ENCODE measurements around the gene CC2D2B.

DNA sequence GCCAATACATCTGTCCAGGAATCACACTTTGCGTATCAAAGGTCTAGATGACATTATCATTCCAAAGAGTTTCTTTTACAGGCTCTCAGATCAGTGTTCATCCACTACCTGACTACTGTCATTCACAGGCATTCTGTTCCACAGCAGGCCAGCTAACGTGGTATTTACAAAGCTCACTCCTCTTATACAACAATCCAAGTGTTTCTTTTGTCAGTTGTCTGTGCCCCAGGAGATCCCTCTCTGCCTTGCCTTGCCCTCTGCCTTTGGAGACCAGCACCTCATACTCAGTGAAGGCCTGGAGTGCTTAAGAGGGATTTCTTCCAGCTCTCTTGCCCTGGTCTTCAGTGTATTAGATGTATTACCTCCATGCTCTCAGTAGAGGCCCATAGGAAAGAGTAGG is 34.6 kb upstream of the CC2D2B start:
- TF ChIP-seq, protein P1, sequence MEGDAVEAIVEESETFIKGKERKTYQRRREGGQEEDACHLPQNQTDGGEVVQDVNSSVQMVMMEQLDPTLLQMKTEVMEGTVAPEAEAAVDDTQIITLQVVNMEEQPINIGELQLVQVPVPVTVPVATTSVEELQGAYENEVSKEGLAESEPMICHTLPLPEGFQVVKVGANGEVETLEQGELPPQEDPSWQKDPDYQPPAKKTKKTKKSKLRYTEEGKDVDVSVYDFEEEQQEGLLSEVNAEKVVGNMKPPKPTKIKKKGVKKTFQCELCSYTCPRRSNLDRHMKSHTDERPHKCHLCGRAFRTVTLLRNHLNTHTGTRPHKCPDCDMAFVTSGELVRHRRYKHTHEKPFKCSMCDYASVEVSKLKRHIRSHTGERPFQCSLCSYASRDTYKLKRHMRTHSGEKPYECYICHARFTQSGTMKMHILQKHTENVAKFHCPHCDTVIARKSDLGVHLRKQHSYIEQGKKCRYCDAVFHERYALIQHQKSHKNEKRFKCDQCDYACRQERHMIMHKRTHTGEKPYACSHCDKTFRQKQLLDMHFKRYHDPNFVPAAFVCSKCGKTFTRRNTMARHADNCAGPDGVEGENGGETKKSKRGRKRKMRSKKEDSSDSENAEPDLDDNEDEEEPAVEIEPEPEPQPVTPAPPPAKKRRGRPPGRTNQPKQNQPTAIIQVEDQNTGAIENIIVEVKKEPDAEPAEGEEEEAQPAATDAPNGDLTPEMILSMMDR (conservative IDR thresholded peaks at IDR 0.05; ENCODE audit: low read depth, low read length), result no peak
- TF ChIP-seq EZH2 (IDR thresholded peaks at IDR 0.05; ENCODE audit: borderline replicate concordance, low read depth, low read length, poor library complexity, severe bottlenecking), result no peak
